SK-N-MC (cell line): Measurements from ENCODE around the gene FHOD3.

Experiments
- EZH2 ChIP-seq: fragments of 200-600 bp; sonication (generic); IDR thresholded peaks from one replicate; pipeline ENCODE4 v1.6.1; 2017; ENCODE audit warnings: antibody characterized with exemption
- POLR2AphosphoS5 ChIP-seq: IDR thresholded peaks from 2 replicates; pipeline ENCODE4 v1.6.1; 2012; ENCODE audit warnings: mild to moderate bottlenecking, low read depth, low read length, borderline replicate concordance

- no peak for TF ChIP-seq EZH2
- TF ChIP-seq POLR2AphosphoS5: no peak
Measured at GRCh38 chr18:36567800-36568199, 270.3 kb downstream of the FHOD3 start.
